GM18870 (cell line): ENCODE data around the gene TPM1.

Source experiments
- ATAC-seq: cut with Tn5 transposase; IDR thresholded peaks from one replicate; pipeline ENCODE4 v1.9.1; 2021; ENCODE audit warnings: moderate library complexity; ENCODE audit not compliant: unreplicated experiment

Gene TPM1

GRCh38 chr15:63040509-63040908 is 2.0 kb upstream of the TPM1 start:
- ATAC-seq, result no peak

- no peak for ATAC-seq
These were observed 1.6 kb upstream of the TPM1 start for GRCh38 chr15:63040954-63041353.

GRCh38 chr15:63041402-63041973 is 1.1 kb upstream of the TPM1 start:
- no peak for ATAC-seq

GRCh38 chr15:63042877-63043334 is 359 bp downstream of the TPM1 start:
- no peak for ATAC-seq

- ATAC-seq, result no peak
These were observed 959 bp downstream of the TPM1 start for GRCh38 chr15:63043335-63044076.

- ATAC-seq, result no peak
These were observed 1.6 kb downstream of the TPM1 start for GRCh38 chr15:63044077-63044644.

- ATAC-seq, result no peak
These were observed 2.3 kb downstream of the TPM1 start for GRCh38 chr15:63044645-63045464.

- no peak for ATAC-seq
These were observed 2.9 kb downstream of the TPM1 start for GRCh38 chr15:63045465-63045840.

- ATAC-seq, result no peak
These were observed 3.3 kb downstream of the TPM1 start for GRCh38 chr15:63045879-63046278.

- ATAC-seq, result no peak
These were observed 4.6 kb downstream of the TPM1 start for GRCh38 chr15:63046917-63047760.

GRCh38 chr15:63047792-63048114 is 5.2 kb downstream of the TPM1 start:
- ATAC-seq, result no peak

- peak; percentile 51 for ATAC-seq
These were observed 5.7 kb downstream of the TPM1 start for GRCh38 chr15:63048115-63048775.

GRCh38 chr15:63048776-63049665 is 6.5 kb downstream of the TPM1 start:
- ATAC-seq, result no peak

GRCh38 chr15:63049783-63050371 is 7.3 kb downstream of the TPM1 start:
- ATAC-seq, result no peak

- no peak for ATAC-seq
These were observed 8.2 kb downstream of the TPM1 start for GRCh38 chr15:63050731-63051155.

- ATAC-seq, result no peak
These were observed 8.9 kb downstream of the TPM1 start for GRCh38 chr15:63051156-63052066.

- ATAC-seq, result no peak
These were observed 9.7 kb downstream of the TPM1 start for GRCh38 chr15:63052077-63052841.
